Keratinocyte (primary cell): ENCODE data around the gene SLBP. TPM values are rescaled to one million over a fixed set of nuclear protein-coding genes. Genes with fewer than 3 reads are reported as not detected.

Experiments
- DNase-seq: peaks from one replicate; pipeline ENCODE4 v3.0.0-alpha.2; 2011; ENCODE audit warnings: low read depth, missing footprints, low spot score
- FAIRE-seq: peaks from 2 replicates; lab custom pipeline; 2011; peaks lifted over from hg19 to GRCh38; lab: Jason Lieb, UNC
- H2AFZ ChIP-seq: 2 replicates; pipeline ENCODE4 v1.6.0; 2012; ENCODE audit warnings: low read length, control low read depth, inconsistent platforms; ENCODE audit not compliant: control insufficient read depth
- H3K27ac ChIP-seq: 2 replicates; pipeline ENCODE4 v1.5.1; 2011; ENCODE audit warnings: low read length; ENCODE audit not compliant: control insufficient read depth, insufficient read depth
- H3K27me3 ChIP-seq: 3 replicates; pipeline ENCODE4 v1.6.0; 2011; ENCODE audit warnings: low read length; ENCODE audit not compliant: control insufficient read depth, insufficient read depth; ENCODE audit errors: extremely low read depth
- H3K36me3 ChIP-seq, 2 experiments: 2 replicates in 1 of 2; 3 replicates in 1 of 2; pipeline ENCODE4 v1.5.1; 2011; ENCODE audit warnings: low read length in 2 of 2, mild to moderate bottlenecking in 1 of 2; ENCODE audit not compliant: control insufficient read depth in 2 of 2, insufficient read depth in 2 of 2; ENCODE audit errors: extremely low read depth in 1 of 2
- H3K4me1 ChIP-seq: 3 replicates; pipeline ENCODE4 v1.5.1; 2011; ENCODE audit warnings: low read length; ENCODE audit not compliant: control insufficient read depth, insufficient read depth; ENCODE audit errors: extremely low read depth
- H3K4me2 ChIP-seq: 3 replicates; pipeline ENCODE4 v1.6.0; 2011; ENCODE audit warnings: low read depth, low read length; ENCODE audit not compliant: control insufficient read depth, insufficient read depth; ENCODE audit errors: extremely low read depth
- H3K4me3 ChIP-seq, 3 experiments: fragments of 200-600 bp in 1 of 3; sonication (generic) in 1 of 3; 2 replicates in 2 of 3; 3 replicates in 1 of 3; pipeline ENCODE4 v1.5.1; 2011 to 2016; ENCODE audit warnings: low read length in 3 of 3, mild to moderate bottlenecking in 3 of 3, control low read depth in 2 of 3, inconsistent platforms in 1 of 3, low read depth in 1 of 3, mixed read lengths in 1 of 3, mixed run types in 1 of 3, moderate library complexity in 1 of 3; ENCODE audit not compliant: control insufficient read depth in 2 of 3, insufficient read depth in 2 of 3; ENCODE audit errors: extremely low read depth in 1 of 3
- H3K79me2 ChIP-seq: 2 replicates; pipeline ENCODE4 v1.6.0; 2012; ENCODE audit warnings: low read length; ENCODE audit not compliant: control insufficient read depth, insufficient read depth
- H3K9ac ChIP-seq: 3 replicates; pipeline ENCODE4 v1.6.0; 2011; ENCODE audit warnings: low read length; ENCODE audit not compliant: control insufficient read depth, insufficient read depth; ENCODE audit errors: extremely low read depth
- H3K9me1 ChIP-seq: 3 replicates; pipeline ENCODE4 v1.6.0; 2011; ENCODE audit warnings: low read length; ENCODE audit not compliant: control insufficient read depth, insufficient read depth; ENCODE audit errors: extremely low read depth
- H3K9me3 ChIP-seq: 2 replicates; pipeline ENCODE4 v1.5.1; 2012; ENCODE audit warnings: low read depth, low read length; ENCODE audit not compliant: control insufficient read depth
- H4K20me1 ChIP-seq: 3 replicates; pipeline ENCODE4 v1.6.0; 2011; ENCODE audit warnings: low read length; ENCODE audit not compliant: control insufficient read depth, insufficient read depth; ENCODE audit errors: extremely low read depth
- EZH2 ChIP-seq: IDR thresholded peaks from one replicate; pipeline ENCODE4 v1.6.1; 2012; ENCODE audit warnings: inconsistent platforms, mild to moderate bottlenecking, low read length, moderate library complexity
- dilution Hi-C: fragments of 300-500 bp; cut with MboI; formaldehyde crosslinking; loops from one replicate; pipeline ENCODE4 v1.7.0; 2020; ENCODE audit warnings: low sequenced_read_pairs; ENCODE audit not compliant: extremely low pct_ligation_motif_present
- polyA plus RNA-seq, 5 experiments: library from polyadenylated mRNA; depleted of rRNA in 3 of 5; stranded (reverse) in 3 of 5; stranded (forward) in 1 of 5; unstranded in 1 of 5; fragments of >200 nt; gene quantifications; 1 replicate in 1 of 5; 2 replicates in 3 of 5; 3 replicates in 1 of 5; pipeline versions ENCODE4 v1.2.1 to v1.2.3, GENCODE V29; 2011 to 2012; ENCODE audit warnings: missing spikeins in 2 of 5, low read depth in 1 of 5, low replicate concordance in 1 of 5
- TF ChIP-seq, protein P1 (sequence below), 3 experiments: IDR thresholded peaks in 1 of 3; conservative IDR thresholded peaks in 1 of 3; optimal IDR thresholded peaks in 1 of 3; 2 replicates in 2 of 3; 3 replicates in 1 of 3; pipeline versions ENCODE3 to v1.5.1; 2011; ENCODE audit warnings: low read length in 3 of 3, mild to moderate bottlenecking in 3 of 3, moderate library complexity in 2 of 3, control low read depth in 1 of 3, inconsistent platforms in 1 of 3; ENCODE audit not compliant: insufficient read depth in 2 of 3; ENCODE audit errors: extremely low read depth in 1 of 3

Gene SLBP
- polyA plus RNA-seq, 1 donor (not counting 4 experiments of a cell fraction or from before 2014, with no cell fraction given): 90.6 TPM

DNA sequence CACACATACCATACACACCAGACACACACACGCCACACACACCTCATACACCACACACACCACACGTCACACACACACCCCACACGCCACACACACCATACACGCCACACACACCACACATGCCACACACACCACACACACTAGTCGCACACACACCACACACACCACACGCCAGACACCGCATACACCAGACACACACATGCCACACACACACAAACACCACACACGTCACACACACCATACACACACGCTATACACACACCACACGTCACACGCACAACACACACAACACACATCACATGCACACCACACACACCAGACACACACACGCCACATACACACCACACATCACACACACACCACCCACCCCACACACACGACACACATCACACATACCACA, 60.0 kb downstream of the SLBP start:
- FAIRE-seq: no peak
- TF ChIP-seq EZH2: no peak

DNA sequence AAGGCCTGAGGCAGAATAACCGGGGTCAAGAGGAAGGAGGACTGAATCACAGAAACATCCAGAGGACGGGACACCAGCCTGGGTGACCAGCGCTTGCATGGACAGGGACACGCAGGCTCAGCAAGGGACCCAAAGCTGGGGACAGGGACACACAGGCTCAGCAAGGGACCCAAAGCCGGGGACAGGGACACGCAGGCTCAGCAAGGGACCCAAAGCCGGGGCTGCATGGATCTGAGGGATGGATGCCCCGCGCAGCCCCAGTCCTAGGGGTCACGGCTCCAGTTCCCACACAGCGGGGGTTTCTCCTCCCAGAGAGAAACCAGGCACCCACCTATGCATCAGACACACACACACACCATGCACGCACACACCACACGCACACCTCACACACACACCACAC, 60.5 kb downstream of the SLBP start:
- Histone ChIP-seq H3K4me2 (no peak overlapping the region), H3K79me2 (no peaks in the 10 kb centered on the region), H3K9me3 (peaks cover 2% of the 10 kb centered on the region), H3K9me1 (no peaks in the 10 kb centered on the region), H4K20me1 (no peaks in the 10 kb centered on the region), H3K27me3 (no peaks in the 10 kb centered on the region), H3K9ac (no peak overlapping the region), H3K27ac (no peak overlapping the region), H3K4me1 (no peaks in the 10 kb centered on the region), H2AFZ (no peak overlapping the region), H3K4me3 (no peak overlapping the region), H3K36me3 (no peaks in the 10 kb centered on the region)
- no peak for TF ChIP-seq EZH2
- TF ChIP-seq, protein P1, sequence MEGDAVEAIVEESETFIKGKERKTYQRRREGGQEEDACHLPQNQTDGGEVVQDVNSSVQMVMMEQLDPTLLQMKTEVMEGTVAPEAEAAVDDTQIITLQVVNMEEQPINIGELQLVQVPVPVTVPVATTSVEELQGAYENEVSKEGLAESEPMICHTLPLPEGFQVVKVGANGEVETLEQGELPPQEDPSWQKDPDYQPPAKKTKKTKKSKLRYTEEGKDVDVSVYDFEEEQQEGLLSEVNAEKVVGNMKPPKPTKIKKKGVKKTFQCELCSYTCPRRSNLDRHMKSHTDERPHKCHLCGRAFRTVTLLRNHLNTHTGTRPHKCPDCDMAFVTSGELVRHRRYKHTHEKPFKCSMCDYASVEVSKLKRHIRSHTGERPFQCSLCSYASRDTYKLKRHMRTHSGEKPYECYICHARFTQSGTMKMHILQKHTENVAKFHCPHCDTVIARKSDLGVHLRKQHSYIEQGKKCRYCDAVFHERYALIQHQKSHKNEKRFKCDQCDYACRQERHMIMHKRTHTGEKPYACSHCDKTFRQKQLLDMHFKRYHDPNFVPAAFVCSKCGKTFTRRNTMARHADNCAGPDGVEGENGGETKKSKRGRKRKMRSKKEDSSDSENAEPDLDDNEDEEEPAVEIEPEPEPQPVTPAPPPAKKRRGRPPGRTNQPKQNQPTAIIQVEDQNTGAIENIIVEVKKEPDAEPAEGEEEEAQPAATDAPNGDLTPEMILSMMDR (optimal IDR thresholded peaks at IDR 0.05 in 1 of 3, IDR thresholded peaks at IDR 0.05 in 1 of 3, conservative IDR thresholded peaks at IDR 0.05 in 1 of 3; ENCODE audit: extremely low read depth in 1 of 3, insufficient read depth in 2 of 3, low read length in 3 of 3): no peak
- dilution Hi-C loops: no loop called here
- FAIRE-seq (no peak), DNase-seq (no peak)

More for the DNA sequence above, 60.0 kb downstream of the SLBP start:
- no peak for DNase-seq
- Histone ChIP-seq H3K4me1 (no peaks in the 10 kb centered on the region), H3K4me3 (no peak overlapping the region), H3K27ac (no peak overlapping the region), H3K79me2 (no peaks in the 10 kb centered on the region), H3K9me1 (no peaks in the 10 kb centered on the region), H3K36me3 (no peaks in the 10 kb centered on the region), H2AFZ (no peak overlapping the region), H4K20me1 (no peaks in the 10 kb centered on the region), H3K9me3 (peaks cover 2% of the 10 kb centered on the region), H3K4me2 (no peak overlapping the region), H3K27me3 (no peaks in the 10 kb centered on the region), H3K9ac (no peak overlapping the region)
- dilution Hi-C loops: no loop called here

DNA sequence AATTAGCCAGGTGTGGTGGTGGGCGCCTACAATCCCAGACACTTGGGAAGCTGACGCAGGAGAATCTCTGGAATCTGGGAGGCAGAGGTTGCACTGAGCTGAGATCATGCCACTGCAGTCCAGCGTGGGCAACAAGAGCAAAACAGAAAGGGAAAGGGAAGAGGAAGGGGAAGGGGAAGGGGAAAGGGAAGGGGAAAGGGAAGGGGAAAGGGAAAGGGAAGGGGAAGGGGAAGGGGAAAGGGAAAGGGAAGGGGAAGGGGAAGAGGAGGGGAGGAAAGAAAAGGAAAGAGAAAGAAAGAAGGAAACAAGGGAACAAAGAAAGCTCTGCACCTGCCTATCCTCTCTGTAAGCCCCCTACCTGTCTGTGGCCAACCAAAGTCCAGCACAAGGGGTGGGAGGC, 63.2 kb downstream of the SLBP start:
- no peak for FAIRE-seq
- dilution Hi-C loops: loop anchor here (25.0 kb wide), 1 partner anchor 237 kb away; the partner anchor contains the start of gene NKX1-1
- no peak for DNase-seq

More for the DNA sequence above, 63.2 kb downstream of the SLBP start:
- H3K79me2 ChIP-seq: no peaks in the 10 kb centered on the region
- no peak overlapping the region for H3K4me2 ChIP-seq
- peaks cover 6% of the 10 kb centered on the region for H3K4me1 ChIP-seq
- H3K9me3 ChIP-seq: peaks cover 2% of the 10 kb centered on the region
- H3K4me3 ChIP-seq: no peak overlapping the region
- H3K9me1 ChIP-seq: no peaks in the 10 kb centered on the region
- H4K20me1 ChIP-seq: no peaks in the 10 kb centered on the region
- H3K36me3 ChIP-seq: no peaks in the 10 kb centered on the region
- TF ChIP-seq EZH2: no peak
- TF ChIP-seq, protein P1 (optimal IDR thresholded peaks at IDR 0.05 in 1 of 3, IDR thresholded peaks at IDR 0.05 in 1 of 3, conservative IDR thresholded peaks at IDR 0.05 in 1 of 3; ENCODE audit: extremely low read depth in 1 of 3, insufficient read depth in 2 of 3, low read length in 3 of 3): no peak
- no peak overlapping the region for H2AFZ ChIP-seq
- no peak overlapping the region for H3K27ac ChIP-seq
- H3K9ac ChIP-seq: no peak overlapping the region
- no peaks in the 10 kb centered on the region for H3K27me3 ChIP-seq
